H1 (cell line): ENCODE results near the gene CCDC91. TPM values are rescaled to one million over a fixed set of nuclear protein-coding genes. Genes with fewer than 3 reads are reported as not detected.

Experiments used
- CBX5 ChIP-seq: fragments of 300-800, 300-1000 bp; sonication (generic); IDR thresholded peaks from 2 replicates; pipeline ENCODE4 v1.7.1; 2016; ENCODE audit warnings: antibody characterized with exemption, low read length, low read depth
- FOSL1 ChIP-seq: IDR thresholded peaks from 2 replicates; pipeline ENCODE4 v1.6.1; 2011; ENCODE audit warnings: mild to moderate bottlenecking, low read depth, low read length, moderate library complexity; ENCODE audit not compliant: insufficient read depth
- NANOG ChIP-seq: IDR thresholded peaks from 2 replicates; pipeline ENCODE4 v1.6.1; 2011; ENCODE audit warnings: low read length, low read depth, mild to moderate bottlenecking, inconsistent platforms; ENCODE audit not compliant: insufficient read depth, poor library complexity, severe bottlenecking
- TBP ChIP-seq: IDR thresholded peaks from 2 replicates; pipeline ENCODE4 v1.6.1; 2011; ENCODE audit warnings: low read depth, low read length, improper control_type of control experiment
- USF2 ChIP-seq: IDR thresholded peaks from 2 replicates; pipeline ENCODE4 v1.6.1; 2011; ENCODE audit warnings: low read length, improper control_type of control experiment
- polyA plus RNA-seq, 7 experiments: library from polyadenylated mRNA; depleted of rRNA in 3 of 7; stranded (reverse) in 5 of 7; unstranded in 2 of 7; fragments of >200 nt in 5 of 7; fragments of 200-250 nt in 2 of 7; gene quantifications; 1 replicate in 5 of 7; 2 replicates in 1 of 7; 4 replicates in 1 of 7; pipeline versions ENCODE4 v1.2.1 to v1.2.3, GENCODE V29; 2011 to 2013; ENCODE audit warnings: missing spikeins in 2 of 7, mixed read lengths in 2 of 7
- total RNA-seq: library from RNA; stranded (reverse); fragmentation: NEBNext Ultra II Directional; extraction: Animal tissue kit (Norgen Biotek cat#: 25700); gene quantifications from 2 replicates; pipeline ENCODE4 v1.2.1, GENCODE V29; 2021
- TF ChIP-seq, protein P1 (sequence below): fragments of 300-600 bp; sonication (generic); IDR thresholded peaks from 2 replicates; pipeline ENCODE4 v1.7.1; 2012; ENCODE audit warnings: low read length, moderate library complexity, mild to moderate bottlenecking, inconsistent platforms; ENCODE audit not compliant: insufficient replicate concordance
- TF ChIP-seq, protein P2 (sequence below): IDR thresholded peaks from 2 replicates; pipeline ENCODE4 v1.6.1; 2012; ENCODE audit warnings: inconsistent platforms
- TF ChIP-seq, protein P3 (sequence below): IDR thresholded peaks from 2 replicates; pipeline ENCODE4 v1.6.1; 2012; ENCODE audit warnings: inconsistent platforms
- TF ChIP-seq, protein P4 (sequence below): IDR thresholded peaks from 2 replicates; pipeline ENCODE4 v1.6.1; 2011; ENCODE audit warnings: low read depth, mild to moderate bottlenecking, low read length; ENCODE audit not compliant: insufficient read depth

Gene CCDC91
- total and polyA plus RNA-seq, 2 of the 8 experiments (the other 6 are each of a cell fraction or from before 2014, with no cell fraction given): 8.6 to 23.1 TPM

DNA sequence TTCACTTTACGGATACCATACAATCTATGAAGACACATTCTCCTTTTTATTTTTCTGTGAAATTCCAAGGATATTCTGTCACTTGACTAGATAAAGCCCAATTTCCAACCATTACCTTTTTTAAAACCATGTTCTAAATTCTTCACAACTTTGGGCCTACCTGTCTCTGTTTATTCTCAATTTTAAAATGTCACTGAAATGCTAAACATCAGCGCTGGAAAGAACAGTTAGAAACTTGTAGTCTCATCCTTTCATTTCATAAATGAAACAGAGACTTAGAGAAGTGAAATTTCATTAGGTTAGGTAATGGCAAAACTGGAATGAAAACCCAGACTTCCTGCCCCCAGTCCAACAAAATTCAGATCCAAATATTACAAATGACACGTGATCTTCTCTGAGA is 396.2 kb downstream of the CCDC91 start (continued):
- TF ChIP-seq, protein P1, sequence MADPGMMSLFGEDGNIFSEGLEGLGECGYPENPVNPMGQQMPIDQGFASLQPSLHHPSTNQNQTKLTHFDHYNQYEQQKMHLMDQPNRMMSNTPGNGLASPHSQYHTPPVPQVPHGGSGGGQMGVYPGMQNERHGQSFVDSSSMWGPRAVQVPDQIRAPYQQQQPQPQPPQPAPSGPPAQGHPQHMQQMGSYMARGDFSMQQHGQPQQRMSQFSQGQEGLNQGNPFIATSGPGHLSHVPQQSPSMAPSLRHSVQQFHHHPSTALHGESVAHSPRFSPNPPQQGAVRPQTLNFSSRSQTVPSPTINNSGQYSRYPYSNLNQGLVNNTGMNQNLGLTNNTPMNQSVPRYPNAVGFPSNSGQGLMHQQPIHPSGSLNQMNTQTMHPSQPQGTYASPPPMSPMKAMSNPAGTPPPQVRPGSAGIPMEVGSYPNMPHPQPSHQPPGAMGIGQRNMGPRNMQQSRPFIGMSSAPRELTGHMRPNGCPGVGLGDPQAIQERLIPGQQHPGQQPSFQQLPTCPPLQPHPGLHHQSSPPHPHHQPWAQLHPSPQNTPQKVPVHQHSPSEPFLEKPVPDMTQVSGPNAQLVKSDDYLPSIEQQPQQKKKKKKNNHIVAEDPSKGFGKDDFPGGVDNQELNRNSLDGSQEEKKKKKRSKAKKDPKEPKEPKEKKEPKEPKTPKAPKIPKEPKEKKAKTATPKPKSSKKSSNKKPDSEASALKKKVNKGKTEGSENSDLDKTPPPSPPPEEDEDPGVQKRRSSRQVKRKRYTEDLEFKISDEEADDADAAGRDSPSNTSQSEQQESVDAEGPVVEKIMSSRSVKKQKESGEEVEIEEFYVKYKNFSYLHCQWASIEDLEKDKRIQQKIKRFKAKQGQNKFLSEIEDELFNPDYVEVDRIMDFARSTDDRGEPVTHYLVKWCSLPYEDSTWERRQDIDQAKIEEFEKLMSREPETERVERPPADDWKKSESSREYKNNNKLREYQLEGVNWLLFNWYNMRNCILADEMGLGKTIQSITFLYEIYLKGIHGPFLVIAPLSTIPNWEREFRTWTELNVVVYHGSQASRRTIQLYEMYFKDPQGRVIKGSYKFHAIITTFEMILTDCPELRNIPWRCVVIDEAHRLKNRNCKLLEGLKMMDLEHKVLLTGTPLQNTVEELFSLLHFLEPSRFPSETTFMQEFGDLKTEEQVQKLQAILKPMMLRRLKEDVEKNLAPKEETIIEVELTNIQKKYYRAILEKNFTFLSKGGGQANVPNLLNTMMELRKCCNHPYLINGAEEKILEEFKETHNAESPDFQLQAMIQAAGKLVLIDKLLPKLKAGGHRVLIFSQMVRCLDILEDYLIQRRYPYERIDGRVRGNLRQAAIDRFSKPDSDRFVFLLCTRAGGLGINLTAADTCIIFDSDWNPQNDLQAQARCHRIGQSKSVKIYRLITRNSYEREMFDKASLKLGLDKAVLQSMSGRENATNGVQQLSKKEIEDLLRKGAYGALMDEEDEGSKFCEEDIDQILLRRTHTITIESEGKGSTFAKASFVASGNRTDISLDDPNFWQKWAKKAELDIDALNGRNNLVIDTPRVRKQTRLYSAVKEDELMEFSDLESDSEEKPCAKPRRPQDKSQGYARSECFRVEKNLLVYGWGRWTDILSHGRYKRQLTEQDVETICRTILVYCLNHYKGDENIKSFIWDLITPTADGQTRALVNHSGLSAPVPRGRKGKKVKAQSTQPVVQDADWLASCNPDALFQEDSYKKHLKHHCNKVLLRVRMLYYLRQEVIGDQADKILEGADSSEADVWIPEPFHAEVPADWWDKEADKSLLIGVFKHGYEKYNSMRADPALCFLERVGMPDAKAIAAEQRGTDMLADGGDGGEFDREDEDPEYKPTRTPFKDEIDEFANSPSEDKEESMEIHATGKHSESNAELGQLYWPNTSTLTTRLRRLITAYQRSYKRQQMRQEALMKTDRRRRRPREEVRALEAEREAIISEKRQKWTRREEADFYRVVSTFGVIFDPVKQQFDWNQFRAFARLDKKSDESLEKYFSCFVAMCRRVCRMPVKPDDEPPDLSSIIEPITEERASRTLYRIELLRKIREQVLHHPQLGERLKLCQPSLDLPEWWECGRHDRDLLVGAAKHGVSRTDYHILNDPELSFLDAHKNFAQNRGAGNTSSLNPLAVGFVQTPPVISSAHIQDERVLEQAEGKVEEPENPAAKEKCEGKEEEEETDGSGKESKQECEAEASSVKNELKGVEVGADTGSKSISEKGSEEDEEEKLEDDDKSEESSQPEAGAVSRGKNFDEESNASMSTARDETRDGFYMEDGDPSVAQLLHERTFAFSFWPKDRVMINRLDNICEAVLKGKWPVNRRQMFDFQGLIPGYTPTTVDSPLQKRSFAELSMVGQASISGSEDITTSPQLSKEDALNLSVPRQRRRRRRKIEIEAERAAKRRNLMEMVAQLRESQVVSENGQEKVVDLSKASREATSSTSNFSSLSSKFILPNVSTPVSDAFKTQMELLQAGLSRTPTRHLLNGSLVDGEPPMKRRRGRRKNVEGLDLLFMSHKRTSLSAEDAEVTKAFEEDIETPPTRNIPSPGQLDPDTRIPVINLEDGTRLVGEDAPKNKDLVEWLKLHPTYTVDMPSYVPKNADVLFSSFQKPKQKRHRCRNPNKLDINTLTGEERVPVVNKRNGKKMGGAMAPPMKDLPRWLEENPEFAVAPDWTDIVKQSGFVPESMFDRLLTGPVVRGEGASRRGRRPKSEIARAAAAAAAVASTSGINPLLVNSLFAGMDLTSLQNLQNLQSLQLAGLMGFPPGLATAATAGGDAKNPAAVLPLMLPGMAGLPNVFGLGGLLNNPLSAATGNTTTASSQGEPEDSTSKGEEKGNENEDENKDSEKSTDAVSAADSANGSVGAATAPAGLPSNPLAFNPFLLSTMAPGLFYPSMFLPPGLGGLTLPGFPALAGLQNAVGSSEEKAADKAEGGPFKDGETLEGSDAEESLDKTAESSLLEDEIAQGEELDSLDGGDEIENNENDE: no peak
- TF ChIP-seq CBX5 (no peak), TBP (no peak), NANOG (no peak), USF2 (no peak), FOSL1 (no peak)
- TF ChIP-seq, protein P2, sequence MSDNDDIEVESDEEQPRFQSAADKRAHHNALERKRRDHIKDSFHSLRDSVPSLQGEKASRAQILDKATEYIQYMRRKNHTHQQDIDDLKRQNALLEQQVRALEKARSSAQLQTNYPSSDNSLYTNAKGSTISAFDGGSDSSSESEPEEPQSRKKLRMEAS: no peak
- TF ChIP-seq, protein P3, sequence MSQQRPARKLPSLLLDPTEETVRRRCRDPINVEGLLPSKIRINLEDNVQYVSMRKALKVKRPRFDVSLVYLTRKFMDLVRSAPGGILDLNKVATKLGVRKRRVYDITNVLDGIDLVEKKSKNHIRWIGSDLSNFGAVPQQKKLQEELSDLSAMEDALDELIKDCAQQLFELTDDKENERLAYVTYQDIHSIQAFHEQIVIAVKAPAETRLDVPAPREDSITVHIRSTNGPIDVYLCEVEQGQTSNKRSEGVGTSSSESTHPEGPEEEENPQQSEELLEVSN: no peak
- TF ChIP-seq, protein P4, sequence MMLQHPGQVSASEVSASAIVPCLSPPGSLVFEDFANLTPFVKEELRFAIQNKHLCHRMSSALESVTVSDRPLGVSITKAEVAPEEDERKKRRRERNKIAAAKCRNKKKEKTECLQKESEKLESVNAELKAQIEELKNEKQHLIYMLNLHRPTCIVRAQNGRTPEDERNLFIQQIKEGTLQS: no peak
